K562 (cell line): ENCODE measurements around the gene USP2. TPM values are rescaled to one million over a fixed set of nuclear protein-coding genes. Genes with fewer than 3 reads are reported as not detected.

Source experiments
- ATAC-seq: fragments of 200-7000 bp; cut with Tn5 transposase; 3 replicates; pipeline ENCODE4 v1.9.1; 2020; ENCODE audit warnings: moderate library complexity
- BruUV-seq: library from RNA; stranded (reverse); fragments of 400-500 nt; replicated peaks from 2 replicates; lab custom pipeline; 2021; lab: Mats Ljungman, UMichigan
- CTCF ChIA-PET: fragments of 300-600 bp; formaldehyde crosslinking; extraction: SDS; loops from one replicate; lab custom pipeline; 2021; ENCODE audit warnings: low intra/inter-chr PET ratio; lab: Yijun Ruan, JAX
- POLR2A ChIA-PET: fragments of 300-600, 350-650 bp; sonication (Branson Sonifier 250); formaldehyde crosslinking; extraction: SDS; loops from one replicate; lab custom pipeline; 2021; ENCODE audit warnings: antibody characterized with exemption, inconsistent platforms; lab: Yijun Ruan, JAX
- DNase-seq, 4 experiments: peaks; one replicate each; pipeline versions ENCODE4 v3.0.0 to v3.0.0-alpha.2; 2011 to 2018; ENCODE audit warnings: low spot score in 3 of 4, mixed read lengths in 3 of 4; ENCODE audit errors: extremely low read depth in 1 of 4
- FAIRE-seq: peaks from 2 replicates; lab custom pipeline; 2011; peaks lifted over from hg19 to GRCh38; lab: Jason Lieb, UNC
- H2AFZ ChIP-seq: 2 replicates; pipeline ENCODE4 v1.6.0; 2011; ENCODE audit warnings: low read depth, low read length, control low read depth, inconsistent platforms
- H3K27ac ChIP-seq: fragments of 200-600 bp; 3 replicates; pipeline ENCODE4 v1.8.0; 2011; ENCODE audit warnings: low read depth, mild to moderate bottlenecking, control low read depth, inconsistent platforms, low read length, moderate library complexity, mixed read lengths; ENCODE audit errors: extremely low read depth
- H3K27me3 ChIP-seq, 2 experiments: fragments of 300-600 bp in 1 of 2; 2 replicates in 1 of 2; 3 replicates in 1 of 2; pipeline versions ENCODE4 v1.6.0 to v1.8.0; 2011; ENCODE audit warnings: inconsistent platforms in 2 of 2, low read length in 2 of 2, mild to moderate bottlenecking in 1 of 2, mixed read lengths in 1 of 2, moderate library complexity in 1 of 2; ENCODE audit not compliant: control insufficient read depth in 2 of 2, insufficient read depth in 2 of 2
- H3K36me3 ChIP-seq: fragments of 300-600 bp; 3 replicates; pipeline ENCODE4 v1.8.0; 2011; ENCODE audit warnings: mild to moderate bottlenecking, low read length, inconsistent platforms; ENCODE audit not compliant: control insufficient read depth, insufficient read depth
- H3K4me1 ChIP-seq, 2 experiments: fragments of 200-600 bp in 1 of 2; replicated peaks in 1 of 2; 2 replicates in 1 of 2; 3 replicates in 1 of 2; pipeline versions ENCODE4 v1.5.1 to v1.8.0; 2011; ENCODE audit warnings: inconsistent platforms in 2 of 2, low read length in 2 of 2, mild to moderate bottlenecking in 1 of 2, mixed read lengths in 1 of 2, moderate library complexity in 1 of 2; ENCODE audit not compliant: control insufficient read depth in 2 of 2, insufficient read depth in 2 of 2
- H3K4me2 ChIP-seq: 2 replicates; pipeline ENCODE4 v1.6.1; 2011; ENCODE audit warnings: low read length, control low read depth, inconsistent platforms, mixed read lengths; ENCODE audit not compliant: insufficient read depth
- H3K4me3 ChIP-seq: fragments of 200-600 bp; sonication (generic), shearing (Covaris generic); 2 replicates; pipeline ENCODE4 v1.5.1; 2016; ENCODE audit warnings: control low read depth, inconsistent platforms
- H3K79me2 ChIP-seq: fragments of 200-600 bp; 3 replicates; pipeline ENCODE4 v1.8.0; 2011; ENCODE audit warnings: low read length, inconsistent platforms; ENCODE audit not compliant: control insufficient read depth, insufficient read depth
- H3K9ac ChIP-seq, 2 experiments: 2 replicates each; pipeline versions ENCODE4 v1.6.0 to v1.6.1; 2011; ENCODE audit warnings: low read depth in 2 of 2, low read length in 2 of 2, control low read depth in 1 of 2, inconsistent platforms in 1 of 2, mild to moderate bottlenecking in 1 of 2, mixed read lengths in 1 of 2; ENCODE audit not compliant: insufficient read depth in 1 of 2
- H3K9me1 ChIP-seq: one replicate; pipeline ENCODE4 v1.6.0; 2011; ENCODE audit warnings: inconsistent platforms, mild to moderate bottlenecking, low read length, moderate library complexity; ENCODE audit not compliant: control insufficient read depth, insufficient read depth
- H3K9me3 ChIP-seq: replicated peaks from 2 replicates; pipeline ENCODE4 v1.5.1; 2011; ENCODE audit warnings: low read depth, low read length, inconsistent platforms; ENCODE audit not compliant: control insufficient read depth, insufficient read depth
- H4K20me1 ChIP-seq: replicated peaks from 2 replicates; pipeline ENCODE4 v1.6.1; 2011; ENCODE audit warnings: low read length, inconsistent platforms, mixed read lengths; ENCODE audit not compliant: control insufficient read depth, insufficient read depth
- COPS2 ChIP-seq: fragments of 450-650 bp; conservative IDR thresholded peaks from 2 replicates; pipeline ENCODE4 v1.6.1; 2016; ENCODE audit warnings: mild to moderate bottlenecking, moderate library complexity
- GTF2F1 ChIP-seq: IDR thresholded peaks from 2 replicates; pipeline ENCODE4 v1.6.1; 2011; ENCODE audit warnings: low read depth, low read length, improper control_type of control experiment
- KLF6 ChIP-seq: fragments of 250-450 bp; sonication (Bioruptor Pico); IDR thresholded peaks from 2 replicates; pipeline ENCODE4 v1.4.0; 2020; ENCODE audit warnings: mild to moderate bottlenecking, moderate library complexity, borderline replicate concordance
- MCM2 ChIP-seq: fragments of 450-650 bp; IDR thresholded peaks from 2 replicates; pipeline ENCODE4 v1.6.1; 2017; ENCODE audit warnings: low read depth, mild to moderate bottlenecking
- MEF2A ChIP-seq: IDR thresholded peaks from 2 replicates; pipeline ENCODE4 v1.6.1; 2011; ENCODE audit warnings: low read depth, mild to moderate bottlenecking, low read length, moderate library complexity; ENCODE audit not compliant: control insufficient read depth
- NFE2L1 ChIP-seq: fragments of 450-650 bp; IDR thresholded peaks from 2 replicates; pipeline ENCODE4 v1.6.1; 2016; ENCODE audit warnings: missing genetic modification characterization, low read depth, mild to moderate bottlenecking, missing compliant biosample characterization, moderate library complexity, borderline replicate concordance
- RCOR1 ChIP-seq, 2 experiments: IDR thresholded peaks; 2 replicates each; pipeline ENCODE4 v1.6.1; 2012; ENCODE audit warnings: low read depth in 2 of 2, low read length in 2 of 2, borderline replicate concordance in 1 of 2, improper control_type of control experiment in 1 of 2
- SETDB1 ChIP-seq: IDR thresholded peaks from one replicate; pipeline ENCODE4 v1.6.1; 2012; ENCODE audit warnings: low read length, control low read depth, inconsistent platforms
- ZNF354B ChIP-seq: fragments of 250-450 bp; sonication (Bioruptor Pico); IDR thresholded peaks from 2 replicates; pipeline ENCODE4 v1.4.0; 2020
- ZNF57 ChIP-seq: fragments of 450-650 bp; formaldehyde crosslinking; IDR thresholded peaks from 2 replicates; pipeline ENCODE4 v1.4.0; 2020; ENCODE audit warnings: mild to moderate bottlenecking, moderate library complexity
- WGBS: fragments of 100-300 bp; shearing (Covaris generic); methylation state at CpG from one replicate; pipeline ENCODE4 v1.1.6; 2016; ENCODE audit warnings: low coverage, mixed read lengths; ENCODE audit not compliant: insufficient coverage; ENCODE audit errors: missing lambda C conversion rate; 5-methylcytosine and 5-hydroxymethylcytosine counted together
- in situ Hi-C: fragments of 300-500 bp; cut with MboI; formaldehyde crosslinking; loops from 4 replicates; pipeline ENCODE4 v1.15.0; 2018; ENCODE audit warnings: inconsistent platforms, mixed read lengths
- intact Hi-C: fragments of 100-400 bp; cut with micrococcal nuclease; formaldehyde crosslinking; loops from 2 replicates; pipeline ENCODE4 v1.14.2; 2022
- polyA plus RNA-seq, 8 experiments: library from polyadenylated mRNA; depleted of rRNA in 4 of 8; stranded (reverse) in 5 of 8; unstranded in 3 of 8; fragments of >200 nt; fragmentation: Nextera tagmentation in 2 of 8; fragmentation: Illumina TruSeq in 1 of 8; extraction: Ambion mirVana in 2 of 8; extraction: Trizol in 1 of 8; gene quantifications; 2 replicates each; pipeline versions ENCODE4 v1.2.1 to v1.2.3, GENCODE V29; 2011 to 2014; ENCODE audit warnings: inconsistent platforms in 1 of 8, missing spikeins in 1 of 8
- total RNA-seq, 7 experiments: library from RNA; depleted of rRNA in 6 of 7; stranded (reverse); fragments of >200 nt in 6 of 7; fragmentation: Illumina TruSeq in 2 of 7; extraction: Trizol in 2 of 7; gene quantifications; 2 replicates each; pipeline versions ENCODE4 v1.2.1 to v1.2.3, GENCODE V29; 2011 to 2021; ENCODE audit warnings: low replicate concordance in 1 of 7
- TF ChIP-seq, protein P1 (sequence below), 2 experiments: IDR thresholded peaks; 2 replicates each; pipeline ENCODE4 v1.6.1; 2011; ENCODE audit warnings: borderline replicate concordance in 1 of 2, control low read depth in 1 of 2, low read depth in 1 of 2, low read length in 1 of 2, mild to moderate bottlenecking in 1 of 2, mixed read lengths in 1 of 2, moderate library complexity in 1 of 2; ENCODE audit not compliant: insufficient read depth in 1 of 2, insufficient read length in 1 of 2, poor library complexity in 1 of 2, severe bottlenecking in 1 of 2; ENCODE audit errors: extremely low read depth in 1 of 2

The USP2 gene
- total and polyA plus RNA-seq, 9 of the 15 experiments (the other 6 are each of a cell fraction or from before 2014, with no cell fraction given): 2.8 to 16.9 (median 3.9) TPM

DNA sequence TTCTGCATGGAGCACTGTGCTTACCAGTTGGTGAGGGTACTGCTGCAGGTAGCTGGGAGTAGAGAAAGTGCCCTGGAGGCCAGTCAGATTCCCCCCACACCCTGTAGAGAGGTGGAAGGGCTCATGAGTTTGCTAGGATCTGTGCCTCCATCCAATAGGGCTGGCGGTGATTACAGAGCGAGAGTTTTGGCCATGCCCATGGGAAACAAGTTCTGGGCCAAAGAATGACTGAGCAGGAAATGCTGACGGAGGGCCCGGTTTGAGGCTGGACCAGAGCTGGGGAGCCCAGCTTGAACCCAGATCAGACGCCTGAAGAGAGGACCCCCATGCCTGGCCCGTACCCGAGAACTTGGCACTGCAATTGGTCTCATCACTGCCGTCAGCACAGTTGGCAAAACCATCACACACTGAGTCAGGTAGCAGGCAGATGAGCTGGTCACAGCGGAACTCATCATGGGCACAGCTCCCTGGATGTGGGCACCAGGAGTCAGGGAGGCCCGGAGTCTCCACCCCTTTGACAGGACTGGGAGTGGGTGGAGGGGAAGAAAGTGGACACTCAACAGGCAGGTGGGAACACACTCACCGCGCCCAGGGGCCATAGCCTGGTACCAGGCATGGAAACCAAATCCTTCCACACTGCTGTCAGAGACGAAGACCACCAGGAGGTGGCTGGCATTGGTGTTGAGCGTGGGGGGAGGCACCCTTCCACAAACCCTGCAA is 37.0 kb downstream of the USP2 start:
- in situ Hi-C loops: no loop called here
- DNase-seq (no peak), ATAC-seq (no peak)
- no peak overlapping the region for H2AFZ ChIP-seq
- ChIA-PET POLR2A (interaction anchor here (1.3 kb wide), 1 partner anchor 32 kb away, joined by 3 read pairs; no protein-coding TSS in a partner anchor), CTCF (no interaction called here)
- no peaks in the 10 kb centered on the region for H3K9me1 ChIP-seq
- peaks cover 2 to 32% of the 10 kb centered on the region in 2 experiments; a peak in 4 of 5 replicates for H3K4me1 ChIP-seq
- no peaks in the 10 kb centered on the region for H3K36me3 ChIP-seq
- H3K27ac ChIP-seq: no peak overlapping the region
- intact Hi-C loops: no loop called here
- peaks cover 0 to 24% of the 10 kb centered on the region in 2 experiments; a peak in 3 of 5 replicates for H3K27me3 ChIP-seq
- no peak overlapping the region for H3K4me3 ChIP-seq
- H3K79me2 ChIP-seq: no peaks in the 10 kb centered on the region
- H3K9me3 ChIP-seq: no peaks in the 10 kb centered on the region
- TF ChIP-seq MCM2 (no peak), ZNF57 (CRISPR knock-in tag) (no peak), RCOR1 (IDR thresholded peaks at IDR 0.05; ENCODE audit: borderline replicate concordance in 1 of 2, low read depth in 2 of 2, low read length in 2 of 2) (no peak), ZNF354B (CRISPR knock-in tag) (no peak), GTF2F1 (no peak), KLF6 (CRISPR knock-in tag) (no peak), MEF2A (no peak), NFE2L1 (no peak), SETDB1 (no peak), COPS2 (no peak)
- TF ChIP-seq, protein P1, sequence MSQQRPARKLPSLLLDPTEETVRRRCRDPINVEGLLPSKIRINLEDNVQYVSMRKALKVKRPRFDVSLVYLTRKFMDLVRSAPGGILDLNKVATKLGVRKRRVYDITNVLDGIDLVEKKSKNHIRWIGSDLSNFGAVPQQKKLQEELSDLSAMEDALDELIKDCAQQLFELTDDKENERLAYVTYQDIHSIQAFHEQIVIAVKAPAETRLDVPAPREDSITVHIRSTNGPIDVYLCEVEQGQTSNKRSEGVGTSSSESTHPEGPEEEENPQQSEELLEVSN (IDR thresholded peaks at IDR 0.05; ENCODE audit: borderline replicate concordance in 1 of 2, extremely low read depth in 1 of 2, insufficient read depth in 1 of 2, insufficient read length in 1 of 2, low read depth in 1 of 2, low read length in 1 of 2, poor library complexity in 1 of 2, severe bottlenecking in 1 of 2): no peak
- TF ChIP-seq, all 486 proteins: peak for 0
- no peak overlapping the region for H3K9ac ChIP-seq
- no TSS peak for BruUV-seq
- no peaks in the 10 kb centered on the region; the same call in 1 of the 2 replicates for H4K20me1 ChIP-seq
- 35% methylated on average over 11 of the region's 14 CpGs for WGBS
- no peak overlapping the region for H3K4me2 ChIP-seq
- no peak for FAIRE-seq
